Ectodermal cell (in vitro differentiated cells): ENCODE results near the gene LRRC8D.

ENCODE experiments used
- H3K27ac ChIP-seq: 2 replicates; pipeline ENCODE4 v1.7.0; 2013; ENCODE audit warnings: mild to moderate bottlenecking, low read depth, low read length; ENCODE audit not compliant: insufficient read depth, poor library complexity, severe bottlenecking
- H3K27me3 ChIP-seq: 2 replicates; pipeline ENCODE4 v1.7.0; 2013; ENCODE audit warnings: mild to moderate bottlenecking, low read length; ENCODE audit not compliant: insufficient read depth, control insufficient read depth, poor library complexity, severe bottlenecking
- H3K36me3 ChIP-seq: one replicate; pipeline ENCODE4 v1.7.0; 2013; ENCODE audit warnings: low read length; ENCODE audit not compliant: control insufficient read depth, insufficient read depth
- H3K4me1 ChIP-seq: one replicate; pipeline ENCODE4 v1.7.0; 2013; ENCODE audit warnings: low read length; ENCODE audit not compliant: control insufficient read depth, insufficient read depth
- H3K4me3 ChIP-seq: 2 replicates; pipeline ENCODE4 v1.7.0; 2013; ENCODE audit warnings: low read depth, low read length, control low read depth; ENCODE audit not compliant: insufficient read depth
- H3K9me3 ChIP-seq: 2 replicates; pipeline ENCODE4 v1.7.0; 2013; ENCODE audit warnings: mild to moderate bottlenecking, low read length, moderate library complexity; ENCODE audit not compliant: control insufficient read depth
- WGBS, 2 experiments: methylation state at CpG; one replicate each; pipeline ENCODE4 v1.1.7; 2013; ENCODE audit warnings: missing lambda C conversion rate in 2 of 2; 5-methylcytosine and 5-hydroxymethylcytosine counted together

Gene LRRC8D

GRCh38 chr1:89955311-89956205 lies 134.7 kb downstream of the LRRC8D start:
- Histone ChIP-seq H3K4me3 (no peak overlapping the region), H3K36me3 (no peaks in the 10 kb centered on the region), H3K4me1 (no peaks in the 10 kb centered on the region), H3K9me3 (no peaks in the 10 kb centered on the region), H3K27me3 (no peaks in the 10 kb centered on the region), H3K27ac (no peak overlapping the region)
- WGBS, 2 experiments, result 90 to 91% methylated on average over 7 of the region's 7 CpGs

DNA sequence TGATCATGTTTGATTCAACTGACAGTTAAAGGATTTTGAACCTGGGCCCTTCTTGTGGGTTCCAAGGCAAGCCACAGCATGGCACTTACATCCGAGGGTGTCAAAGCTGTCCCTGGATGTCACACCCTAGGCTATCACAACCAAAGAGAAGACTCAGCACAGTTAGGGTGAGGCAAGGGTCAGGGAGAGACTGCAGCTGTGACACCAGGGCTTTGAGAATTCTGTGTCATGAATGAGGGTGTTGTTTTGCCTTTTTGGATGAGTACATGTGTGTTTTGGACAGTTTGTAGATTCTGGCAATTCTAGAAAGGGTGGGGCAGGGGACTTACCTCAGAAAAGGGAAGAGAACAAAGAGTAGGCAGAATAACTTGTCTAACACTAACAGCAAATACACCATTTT lies 136.3 kb downstream of the LRRC8D start:
- Histone ChIP-seq H3K9me3 (no peaks in the 10 kb centered on the region), H3K27me3 (no peaks in the 10 kb centered on the region), H3K36me3 (no peaks in the 10 kb centered on the region), H3K4me1 (no peaks in the 10 kb centered on the region), H3K27ac (no peak overlapping the region), H3K4me3 (no peak overlapping the region)
- 83 to 100% methylated on average over 1 of the region's 1 CpG for WGBS, 2 experiments

- WGBS, 2 experiments, result 94 to 97% methylated on average over 7 of the region's 7 CpGs
- H3K4me1 ChIP-seq, result no peaks in the 10 kb centered on the region
- H3K36me3 ChIP-seq, result no peaks in the 10 kb centered on the region
- no peaks in the 10 kb centered on the region for H3K9me3 ChIP-seq
- no peaks in the 10 kb centered on the region for H3K27me3 ChIP-seq
- H3K4me3 ChIP-seq, result no peak overlapping the region
- no peak overlapping the region for H3K27ac ChIP-seq
Measured at GRCh38 chr1:89958851-89959654, 138.2 kb downstream of the LRRC8D start.

DNA sequence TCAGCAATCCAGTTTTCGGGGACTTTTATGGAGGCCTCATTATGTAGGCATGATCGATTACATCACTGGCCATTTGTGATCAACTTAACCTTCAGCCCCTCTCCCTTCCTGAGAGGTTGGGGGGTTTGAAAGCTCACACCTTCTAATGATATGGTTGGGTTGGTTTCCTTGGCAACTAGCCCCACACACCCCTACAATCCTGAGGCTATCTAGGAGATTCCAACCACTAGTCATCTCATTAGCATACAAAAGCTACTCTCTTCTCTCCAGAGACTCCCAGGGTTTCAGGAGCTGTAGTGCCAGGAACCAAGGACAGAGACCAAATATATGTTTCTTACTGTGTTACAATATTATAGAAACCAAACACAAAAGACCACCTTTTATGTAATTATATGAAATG lies 138.9 kb downstream of the LRRC8D start:
- no peaks in the 10 kb centered on the region for H3K27me3 ChIP-seq
- no peak overlapping the region for H3K27ac ChIP-seq
- no peaks in the 10 kb centered on the region for H3K36me3 ChIP-seq
- H3K9me3 ChIP-seq, result no peaks in the 10 kb centered on the region
- no peaks in the 10 kb centered on the region for H3K4me1 ChIP-seq
- no peak overlapping the region for H3K4me3 ChIP-seq
- 95 to 100% methylated on average over 2 of the region's 2 CpGs for WGBS, 2 experiments

GRCh38 chr1:89962024-89962741 lies 141.4 kb downstream of the LRRC8D start:
- Histone ChIP-seq H3K27me3 (no peaks in the 10 kb centered on the region), H3K4me1 (no peaks in the 10 kb centered on the region), H3K36me3 (no peaks in the 10 kb centered on the region), H3K4me3 (no peak overlapping the region), H3K9me3 (no peaks in the 10 kb centered on the region), H3K27ac (no peak overlapping the region)
- 89 to 94% methylated on average over 6 of the region's 6 CpGs for WGBS, 2 experiments

GRCh38 chr1:89962742-89963075 lies 141.9 kb downstream of the LRRC8D start:
- no peaks in the 10 kb centered on the region for H3K27me3 ChIP-seq
- WGBS, 2 experiments, result no CpG with 5 or more reads among the region's 1 CpG
- H3K36me3 ChIP-seq, result no peaks in the 10 kb centered on the region
- H3K27ac ChIP-seq, result no peak overlapping the region
- H3K4me1 ChIP-seq, result no peaks in the 10 kb centered on the region
- H3K9me3 ChIP-seq, result no peaks in the 10 kb centered on the region
- no peak overlapping the region for H3K4me3 ChIP-seq

- Histone ChIP-seq H3K9me3 (no peaks in the 10 kb centered on the region), H3K4me3 (no peak overlapping the region), H3K27me3 (no peaks in the 10 kb centered on the region), H3K4me1 (no peaks in the 10 kb centered on the region), H3K27ac (no peak overlapping the region), H3K36me3 (no peaks in the 10 kb centered on the region)
- 92 to 93% methylated on average over 4 of the region's 4 CpGs for WGBS, 2 experiments
Measured at GRCh38 chr1:89965193-89965768, 144.4 kb downstream of the LRRC8D start.

DNA sequence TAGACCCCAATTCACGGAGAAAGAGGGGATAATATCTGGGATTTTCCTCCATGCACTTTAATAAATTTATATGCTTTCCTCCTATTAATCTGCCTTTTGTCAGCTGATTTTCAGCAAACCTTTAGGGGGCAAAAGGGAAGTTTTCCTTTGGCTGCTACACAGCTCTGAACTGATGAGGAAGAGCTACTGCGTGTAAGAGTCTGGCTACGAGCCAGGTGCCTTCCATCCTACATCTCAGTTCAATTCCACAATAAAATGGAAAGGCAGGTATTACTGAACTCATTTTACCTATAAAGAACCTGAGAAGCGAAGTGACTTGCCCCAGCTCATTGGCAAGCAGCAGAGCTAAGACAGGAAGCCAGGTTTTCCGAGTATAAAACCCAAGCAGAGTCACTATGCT lies 145.8 kb downstream of the LRRC8D start:
- H3K4me1 ChIP-seq, result no peaks in the 10 kb centered on the region

DNA sequence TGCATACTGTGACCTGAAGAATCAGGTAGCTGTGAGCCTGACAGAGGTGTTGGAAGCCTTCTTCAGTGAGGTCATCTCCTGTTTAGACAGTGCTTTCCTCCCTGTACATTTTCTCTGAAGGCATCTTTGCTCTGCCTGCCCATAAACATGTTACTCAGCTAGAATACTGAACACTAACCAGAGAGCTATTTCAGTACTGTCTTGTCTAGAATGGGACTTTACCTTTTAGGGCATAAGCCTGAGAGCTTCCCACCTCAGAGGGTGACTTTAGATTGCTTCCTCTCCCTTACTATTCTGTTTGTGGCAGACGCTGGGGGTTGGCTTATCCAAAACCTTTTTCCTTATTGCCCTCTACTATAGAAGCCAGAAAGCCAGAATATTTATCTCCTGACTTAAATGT lies 150.8 kb downstream of the LRRC8D start:
- Histone ChIP-seq H3K27me3 (no peaks in the 10 kb centered on the region), H3K4me3 (no peak overlapping the region), H3K27ac (no peak overlapping the region), H3K9me3 (no peaks in the 10 kb centered on the region), H3K36me3 (no peaks in the 10 kb centered on the region), H3K4me1 (no peaks in the 10 kb centered on the region)
- WGBS, 2 experiments, result 100% methylated on average over 1 of the region's 1 CpG

More for the DNA sequence above, 145.8 kb downstream of the LRRC8D start:
- Histone ChIP-seq H3K27ac (no peak overlapping the region), H3K27me3 (no peaks in the 10 kb centered on the region), H3K9me3 (no peaks in the 10 kb centered on the region), H3K4me3 (no peak overlapping the region), H3K36me3 (no peaks in the 10 kb centered on the region)
- 89 to 94% methylated on average over 5 of the region's 5 CpGs for WGBS, 2 experiments

DNA sequence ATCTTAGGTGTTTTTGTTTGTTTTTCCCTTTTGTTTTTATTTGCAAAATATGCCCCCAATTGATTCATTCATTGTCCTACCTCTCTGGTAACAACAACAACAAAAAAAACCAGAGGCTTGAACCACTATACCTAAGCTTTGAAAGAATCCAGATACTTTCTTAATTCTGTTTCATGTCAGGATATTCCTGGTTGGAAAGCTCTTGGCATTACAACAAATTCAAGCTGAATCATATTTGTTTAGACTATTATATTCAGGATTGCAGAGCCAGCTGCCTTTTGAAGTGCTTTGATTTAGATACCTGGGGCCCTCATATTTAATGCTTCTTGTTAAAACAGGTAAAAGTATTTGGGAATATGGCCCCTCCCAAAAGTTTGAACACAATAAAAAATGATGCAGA lies 151.2 kb downstream of the LRRC8D start:
- Histone ChIP-seq H3K4me1 (no peaks in the 10 kb centered on the region), H3K27me3 (no peaks in the 10 kb centered on the region), H3K27ac (no peak overlapping the region), H3K9me3 (no peaks in the 10 kb centered on the region), H3K4me3 (no peak overlapping the region), H3K36me3 (no peaks in the 10 kb centered on the region)
